H1 (cell line): ENCODE data around the gene THBD. TPM values are rescaled to one million over a fixed set of nuclear protein-coding genes. Genes with fewer than 3 reads are reported as not detected.

Source experiments
- BACH1 ChIP-seq: IDR thresholded peaks from 2 replicates; pipeline ENCODE4 v1.6.1; 2012; ENCODE audit warnings: low read length, improper control_type of control experiment
- CTBP2 ChIP-seq: IDR thresholded peaks from 2 replicates; pipeline ENCODE4 v1.7.0; 2011; ENCODE audit warnings: borderline replicate concordance, mild to moderate bottlenecking, moderate library complexity, mixed read lengths, low read length; ENCODE audit not compliant: insufficient read depth, insufficient read length
- KDM5A ChIP-seq: fragments of 200-600 bp; IDR thresholded peaks from 2 replicates; pipeline ENCODE4 v1.7.1; 2012; ENCODE audit warnings: mild to moderate bottlenecking, low read length, inconsistent platforms, mixed read lengths
- PHF8 ChIP-seq: fragments of 200-600 bp; sonication (generic); conservative IDR thresholded peaks from 2 replicates; pipeline ENCODE4 v1.7.1; 2012; ENCODE audit warnings: low read depth, mild to moderate bottlenecking, inconsistent platforms, low read length, moderate library complexity
- SAP30 ChIP-seq: fragments of 300-600 bp; sonication (generic); IDR thresholded peaks from 2 replicates; pipeline ENCODE4 v1.7.1; 2012; ENCODE audit warnings: low read length, moderate library complexity, mild to moderate bottlenecking, inconsistent platforms; ENCODE audit not compliant: insufficient read depth, insufficient replicate concordance
- SP1 ChIP-seq: IDR thresholded peaks from 2 replicates; pipeline ENCODE4 v1.6.1; 2011; ENCODE audit warnings: low read depth, low read length
- SUZ12 ChIP-seq: fragments of 200-600 bp; sonication (generic); IDR thresholded peaks from 2 replicates; pipeline ENCODE4 v1.6.1; 2012; ENCODE audit warnings: mild to moderate bottlenecking, inconsistent platforms, low read length, moderate library complexity, mixed read lengths
- polyA plus RNA-seq, 7 experiments: library from polyadenylated mRNA; depleted of rRNA in 3 of 7; stranded (reverse) in 5 of 7; unstranded in 2 of 7; fragments of >200 nt in 5 of 7; fragments of 200-250 nt in 2 of 7; gene quantifications; 1 replicate in 5 of 7; 2 replicates in 1 of 7; 4 replicates in 1 of 7; pipeline versions ENCODE4 v1.2.1 to v1.2.3, GENCODE V29; 2011 to 2013; ENCODE audit warnings: missing spikeins in 2 of 7, mixed read lengths in 2 of 7
- total RNA-seq: library from RNA; stranded (reverse); fragmentation: NEBNext Ultra II Directional; extraction: Animal tissue kit (Norgen Biotek cat#: 25700); gene quantifications from 2 replicates; pipeline ENCODE4 v1.2.1, GENCODE V29; 2021

Gene THBD
- total and polyA plus RNA-seq, 2 of the 8 experiments (the other 6 are each of a cell fraction or from before 2014, with no cell fraction given) = 0.21 to 0.43 TPM

- TF ChIP-seq CTBP2 = no peak
- TF ChIP-seq SAP30 = no peak
- TF ChIP-seq KDM5A = no peak
- no peak for TF ChIP-seq SP1
- no peak for TF ChIP-seq SUZ12
- no peak for TF ChIP-seq BACH1
- no peak for TF ChIP-seq PHF8
Observed at GRCh38 chr20:23037017-23037481, 12.4 kb downstream of the THBD start (continued).
